Urothelium cell line (cell line): ENCODE results near the gene TMEM9B.
"Not testable (repeated sequence)": the region's sequence is repeated elsewhere in the genome, so short reads cannot be mapped to it uniquely, and the experiment has no call there.

Experiments
- DNase-seq: peaks from one replicate; pipeline ENCODE4 v3.0.0; 2011; ENCODE audit warnings: low spot score, mixed read lengths
- FAIRE-seq: peaks from 2 replicates; lab custom pipeline; 2011; peaks lifted over from hg19 to GRCh38; lab: Jason Lieb, UNC

TMEM9B gene

DNA sequence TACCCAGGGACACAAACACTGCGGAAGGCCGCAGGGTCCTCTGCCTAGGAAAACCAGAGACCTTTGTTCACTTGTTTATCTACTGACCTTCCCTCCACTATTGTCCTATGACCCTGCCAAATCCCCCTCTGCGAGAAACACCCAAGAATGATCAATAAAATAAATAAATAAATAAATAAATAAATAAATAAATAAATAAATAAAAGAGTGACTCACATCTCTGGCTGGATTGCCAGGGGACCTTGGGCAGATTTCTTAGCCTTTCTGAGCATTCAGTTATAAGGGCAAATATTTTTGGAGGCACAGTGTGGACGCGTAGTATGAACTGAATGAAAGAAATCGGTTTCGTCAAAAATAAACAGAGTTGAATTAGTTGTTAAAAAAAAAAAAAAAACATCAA lies 15.1 kb upstream of the TMEM9B start:
- FAIRE-seq = not testable (repeated sequence)

DNA sequence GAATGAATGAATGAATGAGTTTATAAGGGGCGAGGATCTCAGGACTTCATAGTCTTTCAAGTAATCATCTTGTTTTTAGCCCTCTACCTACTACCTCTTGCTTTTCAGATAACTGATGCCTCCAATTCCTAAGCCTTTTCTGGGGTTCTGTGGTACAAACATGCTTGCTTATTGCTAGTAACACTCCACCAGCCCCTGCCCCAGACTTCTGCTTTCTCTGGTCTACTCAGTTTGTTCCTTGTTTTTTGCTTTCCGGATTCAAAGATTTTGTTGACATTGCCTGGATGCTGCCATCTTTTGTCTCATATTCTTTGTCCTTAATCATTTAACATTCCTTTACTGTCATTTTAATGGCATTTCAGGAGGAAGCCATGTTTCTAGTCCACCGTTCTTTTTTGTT lies 8.9 kb upstream of the TMEM9B start:
- FAIRE-seq = no peak
- no peak for DNase-seq

More for the DNA sequence above, 15.1 kb upstream of the TMEM9B start:
- not testable (repeated sequence) for DNase-seq

DNA sequence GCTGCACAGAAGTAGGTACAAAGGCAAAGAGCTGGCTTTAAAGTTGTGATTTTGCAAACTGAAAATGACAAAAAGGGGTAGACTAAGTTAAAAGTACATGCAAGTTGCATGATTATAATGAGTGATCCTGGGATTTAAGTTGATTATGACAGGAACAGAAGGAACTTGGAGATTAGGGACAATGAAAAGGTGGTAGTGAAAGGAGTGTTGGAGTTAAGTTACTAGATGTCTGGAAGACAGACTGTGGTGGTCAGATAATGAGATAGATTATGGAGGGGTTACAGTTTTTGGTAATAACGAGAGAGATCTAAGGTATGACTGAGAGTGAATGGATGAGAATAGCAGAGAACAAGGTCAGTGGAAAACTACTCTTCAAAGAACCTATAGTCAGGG lies 7.7 kb upstream of the TMEM9B start:
- DNase-seq (no peak), FAIRE-seq (no peak)

DNA sequence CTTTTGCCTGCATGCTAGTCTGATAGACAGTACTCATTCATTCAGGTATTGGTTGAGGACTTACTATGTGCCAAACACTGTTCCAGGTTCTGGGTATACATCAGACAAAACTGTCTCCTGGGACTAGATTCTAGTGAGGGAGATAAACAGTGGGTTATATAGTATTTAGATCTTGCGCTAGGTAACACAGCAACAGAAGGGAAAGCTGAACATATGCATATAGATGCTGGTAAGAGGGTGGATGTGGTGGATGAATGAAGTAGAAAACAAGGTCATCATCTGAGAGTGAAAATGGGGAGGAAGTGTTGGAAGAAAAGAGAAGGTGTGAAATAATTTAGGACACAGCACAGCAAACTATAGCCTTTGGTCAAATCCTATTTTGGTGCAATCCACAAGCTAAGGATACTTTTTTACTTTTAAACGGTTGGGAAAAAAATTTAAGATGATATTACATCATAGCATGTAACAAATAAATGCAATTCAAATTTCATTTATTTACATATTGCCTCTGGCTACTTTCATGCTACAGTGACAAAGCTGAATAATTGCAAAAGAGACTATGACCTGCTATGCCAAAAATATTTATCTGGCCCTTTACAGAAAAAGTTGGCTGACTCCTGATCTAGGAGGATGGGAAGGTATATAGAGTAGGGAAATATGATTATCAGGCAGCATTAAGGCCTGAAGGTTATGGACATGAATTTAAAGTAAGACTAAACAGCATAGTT lies 7.1 kb upstream of the TMEM9B start:
- no peak for DNase-seq
- no peak for FAIRE-seq

DNA sequence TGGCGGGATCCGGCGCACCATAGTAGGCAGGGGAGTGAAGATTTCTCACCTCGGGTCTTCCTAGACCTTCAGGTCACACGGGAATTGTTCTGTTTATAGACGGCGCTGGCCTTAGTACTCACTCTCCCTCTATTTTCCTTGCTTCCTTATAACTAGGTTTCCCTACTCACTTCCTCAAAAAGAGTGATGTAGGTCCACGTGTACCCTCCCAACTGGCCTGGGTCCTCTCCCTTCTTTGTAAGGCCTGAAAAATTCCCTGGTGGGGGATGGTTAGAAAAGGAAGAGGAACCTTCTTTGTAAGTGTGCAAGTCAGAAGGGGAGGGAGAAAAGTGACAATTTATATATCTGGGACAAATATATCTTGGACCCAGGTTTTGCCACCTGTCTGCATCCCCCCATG lies 2.9 kb upstream of the TMEM9B start:
- FAIRE-seq = no peak
- DNase-seq = no peak

DNA sequence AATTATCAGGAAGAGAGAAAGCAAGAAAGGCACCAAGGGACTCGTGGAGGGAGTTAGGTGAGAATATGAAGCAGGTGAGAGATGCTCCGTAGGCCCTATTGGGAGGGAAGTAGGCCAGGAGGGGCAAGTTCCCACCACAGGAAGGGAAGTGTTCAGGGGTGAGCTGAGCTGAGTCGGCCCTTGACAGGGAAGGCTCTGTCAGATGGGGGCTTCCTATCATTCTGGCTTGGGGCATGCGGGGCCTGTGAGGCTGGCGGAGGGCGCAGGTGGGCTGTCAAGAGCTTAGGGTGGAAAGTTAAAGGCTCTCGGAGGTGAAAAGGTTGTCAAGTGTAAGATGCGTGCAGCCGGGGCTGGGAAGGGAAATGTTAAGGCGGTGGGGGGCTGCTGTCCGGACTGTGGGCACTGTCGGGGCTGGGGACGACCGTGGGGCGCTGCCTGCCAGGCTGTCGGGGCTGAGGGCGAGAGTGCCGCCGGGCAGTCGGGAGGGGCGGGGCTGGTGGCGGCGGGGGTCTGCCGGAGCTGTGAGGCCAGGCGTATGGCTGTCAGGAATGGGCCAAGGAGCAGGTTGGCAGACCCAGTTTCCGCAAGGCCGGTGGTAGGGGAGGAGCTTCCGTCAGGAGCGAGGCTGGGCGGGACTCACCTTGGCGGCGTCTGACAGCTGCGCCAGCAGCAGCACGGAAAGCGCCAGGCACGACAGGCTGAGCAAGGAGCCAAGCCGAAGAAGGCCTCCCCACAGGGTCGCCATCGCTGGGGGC lies 496 bp downstream of the TMEM9B start:
- peak; percentile 86 for DNase-seq
- FAIRE-seq = no peak

DNA sequence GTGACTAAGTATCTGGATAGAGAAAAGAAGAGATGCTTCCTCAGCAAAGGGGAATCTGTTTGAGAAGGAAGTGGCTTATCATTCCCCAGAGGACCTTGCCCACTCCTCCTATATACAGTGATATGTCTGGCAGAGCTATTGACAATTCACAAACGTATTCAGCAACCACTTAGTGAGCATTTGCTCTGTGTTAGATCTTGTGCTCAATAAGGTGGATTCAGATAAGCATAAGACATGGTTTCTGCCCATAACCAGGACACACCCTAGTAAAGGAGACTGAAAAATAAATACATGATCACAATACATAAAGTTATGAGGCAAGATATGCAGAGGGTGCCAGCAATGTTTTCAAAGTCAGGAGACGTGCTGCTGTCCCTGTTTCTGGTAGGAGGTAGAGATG lies 1.4 kb downstream of the TMEM9B start:
- FAIRE-seq = no peak

DNA sequence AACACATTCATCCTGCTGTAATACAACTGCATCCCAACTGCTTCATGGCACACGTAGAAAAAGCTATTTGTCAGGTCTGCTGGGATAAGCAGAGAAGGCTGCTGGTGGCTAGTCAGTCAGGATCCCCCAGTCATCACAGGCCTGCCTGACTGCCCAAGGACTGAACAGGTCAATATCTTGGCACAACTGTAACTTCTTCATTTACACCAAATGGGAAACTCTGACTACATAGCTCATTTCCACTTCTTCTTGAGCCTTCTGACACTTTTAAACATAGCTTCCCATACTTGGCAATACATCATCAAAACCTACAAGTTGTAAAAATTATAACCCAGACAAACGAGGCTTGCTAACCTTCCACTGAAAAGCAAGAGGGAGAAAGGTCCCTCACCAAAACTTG lies 2.8 kb downstream of the TMEM9B start:
- no peak for FAIRE-seq
- DNase-seq = no peak

More for the DNA sequence above, 1.4 kb downstream of the TMEM9B start:
- DNase-seq = no peak

DNA sequence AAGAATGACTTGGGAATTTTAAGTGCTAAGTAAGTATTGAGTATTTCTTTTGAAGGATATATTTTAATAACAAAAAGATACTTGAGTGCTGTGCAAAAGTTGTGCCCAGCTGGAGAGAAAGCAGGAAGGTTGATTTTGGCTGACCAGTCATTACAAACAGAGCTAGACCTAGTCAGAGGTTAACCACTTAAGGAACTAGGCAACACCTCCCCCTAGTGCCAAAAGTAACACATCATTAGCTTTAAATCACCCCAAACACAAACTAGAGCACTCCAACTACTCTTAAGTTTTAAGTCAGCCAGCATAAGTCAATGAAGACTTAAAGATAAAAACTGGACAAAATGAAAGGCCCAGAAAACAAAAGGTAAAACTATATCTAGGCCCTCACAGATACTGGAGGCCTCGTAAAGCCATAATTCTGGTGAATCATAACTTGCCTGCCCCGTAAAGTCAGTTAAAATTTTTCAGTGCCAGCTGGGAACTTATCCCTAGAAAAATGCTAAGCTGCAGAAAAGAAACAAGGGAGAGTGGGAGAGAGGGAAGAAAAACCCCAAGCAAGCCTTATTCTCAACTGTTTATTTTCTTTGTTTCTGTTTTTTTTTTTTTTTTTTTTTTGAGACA lies 4.6 kb downstream of the TMEM9B start:
- peak; percentile 56 for DNase-seq
- no peak for FAIRE-seq

DNA sequence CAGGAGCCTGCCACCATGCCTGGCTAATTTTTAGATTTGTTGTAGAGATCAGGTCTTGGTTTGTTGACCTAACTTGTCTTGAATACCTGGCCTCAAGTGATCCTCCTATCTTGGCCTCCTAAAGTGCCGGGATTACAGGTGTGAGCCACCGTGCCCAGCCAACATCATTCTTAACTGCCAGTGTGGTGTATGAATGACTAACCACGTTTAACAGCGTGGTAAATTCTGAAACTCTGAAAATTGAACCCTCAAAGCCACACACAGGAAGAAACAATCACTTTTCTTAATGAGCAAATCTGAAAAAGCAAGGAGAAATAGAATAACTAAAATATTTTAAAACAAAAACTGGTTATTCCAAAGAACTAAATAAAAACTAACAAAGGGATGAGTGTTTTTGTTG lies 7.4 kb downstream of the TMEM9B start:
- FAIRE-seq (no peak), DNase-seq (no peak)

DNA sequence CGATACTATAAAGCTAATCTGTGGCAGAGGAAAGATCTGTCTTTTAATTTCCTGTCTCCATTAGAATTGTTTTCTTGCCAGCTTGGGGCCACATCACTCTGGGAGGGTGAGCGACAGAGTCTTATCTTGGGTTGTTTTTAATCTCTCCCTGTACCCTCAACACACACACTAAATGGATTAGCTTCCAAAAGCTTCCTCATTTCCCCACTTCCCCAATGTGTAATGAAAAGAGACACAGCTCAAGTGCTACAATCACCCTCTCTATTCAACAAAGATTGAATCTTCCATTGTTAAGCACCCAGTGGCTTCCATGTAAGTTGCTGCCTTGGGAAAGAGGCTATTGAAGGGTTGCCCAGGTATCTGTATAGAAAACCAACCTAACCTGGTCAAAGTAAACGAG lies 15.4 kb downstream of the TMEM9B start:
- FAIRE-seq (no peak), DNase-seq (no peak)

DNA sequence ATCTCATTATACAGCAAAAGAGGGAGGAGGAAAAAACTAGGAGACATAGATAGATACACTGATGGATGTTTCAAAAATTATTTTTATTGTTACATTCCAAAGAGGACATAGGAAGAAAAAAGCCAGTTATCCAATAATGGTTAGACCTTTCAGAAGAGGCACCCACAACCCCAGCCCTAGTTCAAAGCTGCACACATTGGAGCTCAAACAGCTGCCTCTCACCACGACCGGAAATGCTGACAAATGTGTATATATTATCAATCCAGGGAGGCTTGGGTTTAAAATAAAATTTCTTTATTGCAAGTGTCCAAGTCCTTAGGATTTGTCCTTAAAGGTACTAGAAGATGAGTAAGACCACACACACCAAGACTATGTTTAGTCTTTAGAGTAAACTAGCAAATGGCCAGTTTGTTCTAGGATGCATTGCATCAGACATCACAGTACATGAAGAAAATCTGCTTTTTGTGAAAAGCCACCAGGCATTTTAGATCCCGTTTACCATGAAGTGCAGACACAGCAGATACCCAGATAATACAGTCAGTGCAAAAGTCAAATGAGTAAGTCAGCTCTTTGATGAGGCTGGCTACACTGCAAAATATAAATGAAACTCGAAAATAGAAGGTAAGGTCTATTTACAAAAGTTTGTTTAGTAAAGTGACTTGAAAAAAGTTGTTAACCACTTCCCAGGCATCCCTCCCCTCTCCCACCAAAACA lies 16.9 kb downstream of the TMEM9B start:
- no peak for FAIRE-seq
- DNase-seq = no peak

DNA sequence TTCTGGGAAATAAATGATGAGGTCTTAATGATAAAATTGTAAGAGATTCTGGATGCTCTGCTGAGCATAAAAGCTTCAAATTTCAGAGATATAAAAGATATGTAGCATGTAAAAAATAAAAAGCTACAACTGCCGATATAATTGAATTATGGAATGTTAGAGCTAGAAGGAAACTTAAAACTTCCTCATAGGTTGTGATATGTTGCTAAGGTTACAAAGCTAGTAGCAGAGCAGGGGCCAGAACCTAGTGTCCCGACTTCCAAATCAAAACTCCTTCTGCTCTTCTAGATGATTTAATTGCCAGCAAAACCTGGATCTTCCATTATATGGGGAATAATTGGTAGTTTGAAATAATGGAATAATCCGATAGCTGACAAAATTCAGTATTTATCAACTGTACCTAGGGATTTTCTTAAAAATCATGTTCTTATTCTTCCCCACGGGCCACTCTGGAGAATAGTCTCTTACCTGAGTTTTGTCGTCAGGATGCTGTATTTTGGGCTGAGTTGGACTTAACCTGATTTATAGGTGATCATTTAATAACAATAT lies 21.6 kb downstream of the TMEM9B start, which contains the start of gene ASCL3:
TSS of gene ASCL3 (minus strand) at position 499 of the 549 bp plus-strand sequence. CDS start 4,855 bp downstream, outside the sequence.
- DNase-seq (no peak), FAIRE-seq (no peak)

DNA sequence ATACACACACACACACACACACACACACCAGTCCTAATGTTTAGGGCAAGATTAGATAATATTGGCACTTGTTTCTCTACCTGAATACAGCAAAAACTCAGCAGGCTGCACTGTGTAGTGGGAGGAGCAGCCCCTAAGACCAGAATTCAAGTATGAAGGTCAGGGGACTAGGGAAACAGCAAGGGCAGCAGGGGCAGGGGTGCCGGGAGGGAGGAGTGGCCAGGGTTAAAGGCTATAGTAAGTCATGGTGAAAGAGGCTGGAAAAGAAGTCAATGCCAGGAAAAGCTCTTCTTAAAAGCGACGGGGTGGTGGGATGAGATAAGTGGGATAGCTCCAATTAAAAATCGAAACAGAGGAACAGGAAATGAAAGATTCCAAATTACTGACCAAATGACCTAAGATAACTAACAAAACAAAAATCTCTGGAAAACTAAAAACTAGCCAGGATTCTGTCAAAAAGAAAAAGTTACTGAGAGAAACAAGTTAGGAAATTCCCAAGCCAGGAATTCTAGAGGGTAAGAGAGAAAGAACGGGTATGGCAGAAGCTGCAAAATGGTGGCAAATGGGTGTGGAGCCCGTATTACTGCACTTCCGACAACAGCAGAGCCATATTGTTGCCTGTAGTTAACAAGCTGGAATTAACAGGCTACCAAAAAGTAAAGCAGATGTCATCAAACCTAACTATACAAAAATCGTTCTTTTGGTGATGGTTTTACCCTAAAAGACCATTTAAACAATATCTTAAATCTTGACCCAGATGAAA lies 22.7 kb downstream of the TMEM9B start:
- FAIRE-seq = no peak
- no peak for DNase-seq

DNA sequence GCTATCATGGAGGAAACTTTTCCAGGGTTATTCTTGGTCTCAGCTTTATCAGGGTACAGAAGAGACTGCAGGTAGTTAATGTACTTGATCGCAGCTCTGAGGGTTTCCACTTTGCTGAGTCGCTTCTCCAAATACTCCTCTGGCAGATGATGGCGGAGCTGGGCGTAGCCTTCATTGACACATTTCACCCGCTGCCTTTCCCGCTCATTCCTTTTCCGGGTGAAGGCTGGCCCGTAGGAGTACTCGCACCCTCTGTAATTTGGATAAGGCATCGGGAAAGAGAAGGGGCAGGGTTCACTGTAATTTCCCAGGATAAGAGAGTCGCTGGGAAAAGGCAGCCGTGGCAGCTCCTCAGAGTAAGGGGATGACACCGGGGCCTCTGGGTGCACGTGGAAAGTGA lies 26.6 kb downstream of the TMEM9B start:
- DNase-seq = no peak
- FAIRE-seq = no peak

DNA sequence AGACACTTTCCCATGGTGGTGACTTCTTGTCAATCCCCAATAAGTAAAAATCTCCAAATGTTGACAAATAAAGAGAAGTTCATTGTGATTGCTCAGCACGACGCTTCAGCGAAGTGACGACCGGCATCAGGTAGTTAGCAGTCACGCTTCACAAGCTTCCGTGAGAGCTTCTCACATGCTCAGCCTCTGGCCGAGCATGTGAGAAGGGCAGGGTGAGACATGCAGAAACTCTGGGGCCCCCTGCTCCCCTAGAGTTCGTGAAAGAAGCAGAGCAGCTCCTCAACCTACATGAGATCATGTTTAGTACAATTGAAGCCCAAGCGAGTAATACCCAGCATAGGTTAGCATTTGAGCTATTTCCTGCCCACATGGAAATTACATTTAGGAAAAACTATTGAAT lies 27.1 kb downstream of the TMEM9B start:
- FAIRE-seq (no peak), DNase-seq (no peak)

DNA sequence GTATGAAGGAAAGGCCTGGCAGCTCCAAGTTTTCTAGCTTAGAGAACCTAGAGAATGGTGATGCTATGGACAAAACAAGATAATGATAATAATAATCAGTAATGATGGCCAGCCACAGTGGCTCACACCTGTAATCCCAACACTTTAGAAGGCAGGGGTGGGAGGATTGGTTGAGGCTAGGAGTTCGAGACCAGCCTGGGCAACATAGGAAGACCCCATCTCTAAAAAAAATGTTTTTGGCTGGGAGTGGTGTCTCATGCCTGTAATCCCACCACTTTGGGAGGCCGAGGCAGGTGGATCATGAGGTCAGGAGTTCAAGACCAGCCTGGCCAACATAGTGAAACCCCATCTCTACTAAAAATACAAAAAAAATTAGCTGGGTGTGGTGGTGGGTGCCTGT lies 28.5 kb downstream of the TMEM9B start:
- not testable (repeated sequence) for FAIRE-seq, DNase-seq

DNA sequence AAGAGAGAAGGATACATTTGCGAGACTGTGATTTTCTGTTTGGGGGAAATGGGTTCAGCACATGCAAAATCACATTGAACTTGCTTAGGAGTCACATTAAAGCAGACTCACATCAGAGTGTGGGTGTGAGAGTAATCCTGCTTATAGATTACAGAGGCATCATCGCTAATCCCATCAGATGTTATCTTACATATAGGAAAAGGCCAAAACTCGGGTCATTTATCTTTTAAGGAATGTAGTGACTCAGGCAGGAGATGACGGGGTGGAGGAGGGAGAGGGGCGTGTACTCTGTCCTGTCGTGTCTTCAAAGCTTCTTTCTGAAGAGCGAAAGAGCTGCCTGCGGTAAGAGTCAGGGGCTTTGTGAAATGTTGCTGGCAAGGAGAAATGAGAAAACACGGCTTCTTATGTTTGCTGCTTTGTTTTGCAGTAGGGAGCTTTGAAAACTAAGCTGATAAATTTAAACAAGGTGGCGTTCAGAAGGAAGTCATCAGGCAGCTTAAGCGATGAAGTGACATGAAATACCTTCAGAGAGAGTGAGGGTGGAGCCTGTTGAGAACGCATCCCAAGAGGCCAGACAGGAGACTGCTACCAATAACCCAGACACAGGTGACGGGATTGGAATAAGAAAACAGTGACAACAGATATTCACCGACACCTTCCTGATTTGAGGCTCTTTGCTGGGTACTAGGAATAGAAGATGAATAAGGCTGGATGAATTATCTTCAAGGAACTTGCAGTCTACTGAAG lies 29.3 kb downstream of the TMEM9B start:
- peak; percentile 87 for FAIRE-seq

DNA sequence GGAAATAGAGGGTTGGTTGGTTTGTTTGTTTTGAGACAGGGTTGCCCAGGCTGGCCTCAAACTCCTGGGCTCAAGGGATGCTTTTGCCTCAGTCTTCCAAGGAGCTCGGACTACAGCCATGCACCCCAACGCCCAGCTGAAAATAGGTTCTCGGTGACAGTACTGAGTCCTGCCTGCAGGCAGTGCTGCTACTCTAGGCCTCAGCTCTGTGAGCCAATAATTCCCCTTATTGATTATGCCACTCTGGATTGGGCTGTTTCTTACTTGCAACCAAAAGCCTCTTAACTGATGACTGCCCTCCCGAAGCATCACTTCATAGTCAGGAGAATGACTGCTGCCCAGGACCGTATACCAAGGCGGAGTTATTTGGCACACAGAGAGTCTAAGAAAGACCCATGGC lies 30.3 kb downstream of the TMEM9B start:
- FAIRE-seq (no peak), DNase-seq (no peak)

More for the DNA sequence above, 29.3 kb downstream of the TMEM9B start:
- DNase-seq = peak; percentile 62
